Astrocyte of the hippocampus (primary cell): ENCODE results near the gene MITF.

ENCODE experiments used
- DNase-seq: peaks from one replicate; pipeline ENCODE4 v3.0.0; 2011; ENCODE audit warnings: low read depth, low spot score

Gene MITF

GRCh38 chr3:69729147-69729919 lies 9.9 kb upstream of the MITF start:
- DNase-seq = no peak

GRCh38 chr3:69731080-69731479 lies 8.2 kb upstream of the MITF start:
- no peak for DNase-seq

GRCh38 chr3:69735893-69736292 lies 3.4 kb upstream of the MITF start:
- no peak for DNase-seq

- DNase-seq = no peak
Observed at GRCh38 chr3:69737392-69737791, 1.9 kb upstream of the MITF start.

GRCh38 chr3:69738315-69738714 lies 949 bp upstream of the MITF start:
- peak; percentile 13 for DNase-seq

- DNase-seq = no peak
Observed at GRCh38 chr3:69738859-69739203, 433 bp upstream of the MITF start.

- DNase-seq = peak; percentile 30
Observed at GRCh38 chr3:69740103-69741021, 1.1 kb downstream of the MITF start.

GRCh38 chr3:69741032-69741767 lies 1.9 kb downstream of the MITF start:
- no peak for DNase-seq

GRCh38 chr3:69742391-69742790 lies 3.1 kb downstream of the MITF start:
- no peak for DNase-seq

- no peak for DNase-seq
Observed at GRCh38 chr3:69743975-69744906, 5.0 kb downstream of the MITF start.

GRCh38 chr3:69745505-69745904 lies 6.2 kb downstream of the MITF start:
- no peak for DNase-seq

GRCh38 chr3:69746119-69746518 lies 6.9 kb downstream of the MITF start:
- no peak for DNase-seq

- DNase-seq = no peak
Observed at GRCh38 chr3:69747511-69748258, 8.4 kb downstream of the MITF start.

- no peak for DNase-seq
Observed at GRCh38 chr3:69748503-69748902, 9.2 kb downstream of the MITF start.

GRCh38 chr3:69749461-69749860 lies 10.2 kb downstream of the MITF start:
- no peak for DNase-seq

GRCh38 chr3:69750549-69750948 lies 11.3 kb downstream of the MITF start:
- DNase-seq = no peak

GRCh38 chr3:69751074-69751476 lies 11.8 kb downstream of the MITF start:
- DNase-seq = no peak

- DNase-seq = no peak
Observed at GRCh38 chr3:69752241-69752640, 13.0 kb downstream of the MITF start.

- DNase-seq = no peak
Observed at GRCh38 chr3:69753179-69753775, 14.0 kb downstream of the MITF start.

- DNase-seq = no peak
Observed at GRCh38 chr3:69755795-69756194, 16.5 kb downstream of the MITF start.
